IPS DF 4.7 (cell line): ENCODE measurements around the gene MAP2K1.
"Not testable (repeated sequence)": the region's sequence is repeated elsewhere in the genome, so short reads cannot be mapped to it uniquely, and the experiment has no call there.

Experiments used
- DNase-seq: peaks from one replicate; pipeline ENCODE4 v3.0.0-alpha.2; 2013; ENCODE audit warnings: low spot score; ENCODE audit errors: extremely low read depth

MAP2K1 gene

GRCh38 chr15:66424963-66425612 is 38.4 kb downstream of the MAP2K1 start:
- no peak for DNase-seq

- no peak for DNase-seq
Observed at GRCh38 chr15:66425837-66426236, 39.1 kb downstream of the MAP2K1 start.

GRCh38 chr15:66429117-66429516 is 42.4 kb downstream of the MAP2K1 start:
- no peak for DNase-seq

GRCh38 chr15:66429546-66429945 is 42.8 kb downstream of the MAP2K1 start:
- no peak for DNase-seq

GRCh38 chr15:66430627-66431255 is 44.0 kb downstream of the MAP2K1 start:
- no peak for DNase-seq

- DNase-seq = no peak
Observed at GRCh38 chr15:66433726-66434125, 47.0 kb downstream of the MAP2K1 start.

GRCh38 chr15:66440501-66440900 is 53.8 kb downstream of the MAP2K1 start:
- DNase-seq = no peak

- DNase-seq = no peak
Observed at GRCh38 chr15:66452420-66452819, 65.7 kb downstream of the MAP2K1 start.

- no peak for DNase-seq
Observed at GRCh38 chr15:66452971-66453580, 66.4 kb downstream of the MAP2K1 start.

- DNase-seq = no peak
Observed at GRCh38 chr15:66454143-66454542, 67.4 kb downstream of the MAP2K1 start.

- no peak for DNase-seq
Observed at GRCh38 chr15:66456211-66456610, 69.5 kb downstream of the MAP2K1 start.

GRCh38 chr15:66459818-66460615 is 73.3 kb downstream of the MAP2K1 start:
- DNase-seq = no peak

GRCh38 chr15:66461294-66461693 is 74.6 kb downstream of the MAP2K1 start:
- not testable (repeated sequence) for DNase-seq

GRCh38 chr15:66461917-66462316 is 75.2 kb downstream of the MAP2K1 start:
- no peak for DNase-seq

- DNase-seq = no peak
Observed at GRCh38 chr15:66462627-66463026, 75.9 kb downstream of the MAP2K1 start.

- DNase-seq = not testable (repeated sequence)
Observed at GRCh38 chr15:66465294-66465693, 78.6 kb downstream of the MAP2K1 start.

- DNase-seq = not testable (repeated sequence)
Observed at GRCh38 chr15:66467162-66468040, 80.7 kb downstream of the MAP2K1 start.

- not testable (repeated sequence) for DNase-seq
Observed at GRCh38 chr15:66470825-66471224, 84.1 kb downstream of the MAP2K1 start.

- DNase-seq = no peak
Observed at GRCh38 chr15:66472176-66472999, 85.7 kb downstream of the MAP2K1 start.

- peak; percentile 72 for DNase-seq
Observed at GRCh38 chr15:66474135-66474534, 87.4 kb downstream of the MAP2K1 start.
